Esophagus mucosa (tissue), 1 donor: ENCODE data around the gene DNTT. TPM values are rescaled to one million over a fixed set of nuclear protein-coding genes. Genes with fewer than 3 reads are reported as not detected.

Source experiments
- ATAC-seq: fragments of 200-7000 bp; cut with Tn5 transposase; one replicate; pipeline ENCODE4 v1.9.1; 2020
- total RNA-seq: library from RNA; stranded (reverse); gene quantifications from one replicate; pipeline ENCODE4 v1.2.4, GENCODE V29; 2023
- donor health status: DM: yes; HTN: yes; CAD: no.

Gene DNTT
- total RNA-seq, 1 donor from 2014 or later = not detected

- ATAC-seq = no peak
Observed at GRCh38 chr10:96346295-96346694, 42.1 kb downstream of the DNTT start.

GRCh38 chr10:96352027-96352426, 47.8 kb downstream of the DNTT start:
- ATAC-seq = no peak

DNA sequence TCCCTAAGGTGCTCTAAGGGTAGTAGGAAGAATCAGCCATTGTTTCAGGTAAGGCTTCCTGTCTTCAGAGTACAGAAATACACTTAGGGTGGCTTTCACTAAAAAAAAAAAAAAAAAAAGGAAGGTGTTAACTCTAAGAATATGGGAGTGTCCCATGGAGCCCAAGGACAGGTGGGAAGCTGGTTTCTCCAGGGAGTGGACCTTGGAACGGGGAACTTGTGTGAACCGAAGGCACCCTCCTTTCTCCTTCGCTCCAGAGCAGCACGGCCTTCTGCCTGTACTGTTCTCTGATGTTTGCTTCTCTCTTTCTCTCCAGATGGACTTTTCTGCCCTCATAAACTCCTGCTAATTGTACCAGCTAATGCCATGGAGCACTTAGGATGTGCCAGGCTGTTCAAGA, 48.3 kb downstream of the DNTT start:
- ATAC-seq = no peak

DNA sequence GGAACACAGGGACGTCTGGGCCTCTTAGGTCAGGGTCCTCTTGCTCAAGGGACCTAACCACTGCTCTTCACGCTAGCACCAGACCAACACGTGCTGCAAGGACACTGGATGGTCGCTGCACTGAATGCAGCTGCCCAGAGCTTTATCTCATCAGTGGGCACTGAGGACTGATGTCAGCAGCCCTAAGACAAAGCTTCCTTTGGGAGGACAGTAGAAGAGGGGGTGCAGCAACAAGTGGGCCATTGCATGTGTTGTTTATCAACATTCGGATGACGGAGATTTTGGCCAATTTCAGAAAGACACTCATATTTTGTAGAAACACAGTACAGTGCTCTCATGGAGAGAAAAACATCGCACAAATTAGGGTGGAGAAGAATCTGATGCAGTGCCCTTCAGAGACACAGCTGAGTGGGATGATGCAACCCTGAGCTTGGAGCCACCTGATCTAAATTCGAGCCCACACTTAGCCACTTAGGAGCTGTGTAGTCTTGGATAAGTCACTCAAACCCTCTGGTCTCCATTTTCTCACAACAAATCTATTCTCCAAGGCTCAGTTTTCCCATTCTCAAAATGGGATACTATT, 52.9 kb downstream of the DNTT start:
- ATAC-seq = no peak

DNA sequence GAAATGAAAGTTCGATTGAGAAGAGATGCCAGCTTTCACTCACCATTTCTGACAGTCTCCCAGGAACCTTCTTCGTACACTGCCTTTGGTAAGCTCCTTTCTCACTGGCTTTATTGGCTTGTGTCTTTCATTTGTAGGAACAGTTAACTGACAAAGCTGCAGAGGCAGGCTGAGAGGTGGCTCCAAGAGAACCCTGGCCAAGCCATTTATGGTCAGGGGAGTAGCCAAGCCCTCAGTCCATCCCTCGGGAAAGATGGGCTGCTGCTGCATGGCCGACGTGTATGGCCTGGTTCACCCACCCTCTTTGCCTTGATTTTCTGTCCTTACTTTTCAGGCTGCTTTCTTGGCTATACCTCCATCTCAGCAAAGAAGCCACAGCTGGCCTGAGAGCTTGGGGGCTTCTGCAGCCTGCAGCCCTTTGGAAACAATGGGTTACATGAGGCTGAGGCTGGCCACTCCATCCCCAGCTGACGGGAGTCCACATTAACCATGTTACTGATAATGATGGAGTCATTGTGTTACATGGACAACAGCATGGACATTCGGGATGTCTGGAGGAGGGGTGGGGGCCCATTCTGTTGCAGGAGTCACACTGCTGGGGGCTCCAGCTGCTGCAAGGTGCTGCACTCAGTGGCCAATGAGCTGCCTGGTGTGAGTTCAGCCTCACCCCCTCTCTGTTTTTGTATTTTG, 54.8 kb downstream of the DNTT start, which contains the start of gene OPALIN:
Gene OPALIN, minus strand, starts transcription at position 152 of the 690 bp plus-strand sequence. Its CDS starts 106 bp downstream, at position 46.
- ATAC-seq = no peak

DNA sequence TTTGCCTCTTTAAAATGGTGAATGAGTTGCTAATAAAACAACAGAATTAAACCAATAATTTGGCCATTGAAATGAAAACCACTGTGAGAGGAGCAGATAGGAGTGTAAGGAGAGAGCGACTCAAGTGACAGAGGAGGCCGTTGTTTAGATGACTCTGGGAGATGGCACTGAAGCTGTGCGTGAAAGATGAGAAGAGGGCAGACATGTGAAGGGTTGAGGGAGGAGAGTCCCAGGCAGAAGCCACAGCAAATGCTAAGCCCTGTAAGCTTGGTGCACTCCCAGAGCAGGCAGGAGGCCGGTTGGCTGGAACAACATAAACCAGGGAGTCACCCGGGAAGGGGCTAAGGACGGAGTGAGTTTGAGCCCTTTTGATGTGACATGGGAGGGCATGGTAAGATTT, 55.4 kb downstream of the DNTT start:
- ATAC-seq = no peak

DNA sequence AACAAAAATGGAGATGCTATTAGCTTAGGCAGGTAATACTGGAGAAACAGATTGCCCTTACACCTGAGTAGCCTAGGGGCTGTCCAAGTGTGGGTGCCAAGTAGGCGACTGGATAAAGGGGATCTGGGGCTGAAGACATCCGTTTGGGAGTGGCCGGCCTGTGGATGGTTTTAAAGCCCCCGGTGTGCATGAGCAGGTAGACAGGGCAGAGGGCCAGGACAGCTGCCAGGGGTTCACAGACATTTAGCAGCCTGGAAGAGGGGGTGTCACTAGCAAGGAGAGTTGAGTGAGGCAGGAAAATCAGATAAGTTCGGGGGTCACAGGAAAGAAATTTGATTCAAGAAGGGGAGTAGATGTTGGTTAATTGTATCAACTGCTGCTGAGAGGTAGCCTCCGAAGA, 56.1 kb downstream of the DNTT start:
- no peak for ATAC-seq

DNA sequence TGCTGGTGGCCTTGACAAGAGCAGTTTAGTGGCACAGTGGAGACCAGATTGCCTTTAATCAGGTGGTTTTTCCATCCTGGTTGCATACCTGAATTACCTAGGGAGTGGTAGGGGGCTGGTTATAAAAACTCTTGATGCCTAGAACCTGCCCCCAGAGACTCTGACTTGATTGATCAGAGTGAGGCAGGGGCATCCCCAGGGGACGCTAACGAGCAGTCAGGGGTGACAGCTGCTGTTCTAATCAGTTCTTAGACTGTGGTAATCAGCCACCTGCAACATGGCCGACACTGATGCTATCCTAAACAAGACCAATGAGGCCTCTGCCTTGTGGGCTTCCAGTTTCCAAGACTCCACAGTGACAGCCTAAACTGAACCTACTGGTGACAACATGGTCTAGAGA, 56.5 kb downstream of the DNTT start:
- ATAC-seq = no peak

- no peak for ATAC-seq
Observed at GRCh38 chr10:96365571-96365970, 61.3 kb downstream of the DNTT start.

- ATAC-seq = no peak
Observed at GRCh38 chr10:96366508-96366907, 62.3 kb downstream of the DNTT start.

GRCh38 chr10:96367470-96367869, 63.2 kb downstream of the DNTT start:
- ATAC-seq = no peak

DNA sequence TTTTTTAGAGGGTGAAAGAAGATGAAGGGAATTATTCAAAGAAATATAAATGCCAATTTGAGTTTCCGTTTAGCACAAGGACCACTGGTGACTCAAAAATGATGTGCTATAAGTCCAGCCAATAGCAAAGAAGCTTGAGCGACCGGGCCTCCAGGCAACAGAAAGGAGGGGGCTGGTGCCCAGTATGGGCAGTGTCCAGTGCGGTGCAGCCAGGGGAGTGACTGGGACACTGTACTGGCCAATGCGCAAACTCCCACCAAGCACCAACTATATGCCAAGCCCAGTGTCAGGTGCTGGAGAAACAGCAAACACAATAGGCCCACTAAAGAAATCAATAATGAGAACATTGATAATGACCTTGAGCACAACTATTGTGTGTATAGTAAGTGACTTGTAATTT, 64.7 kb downstream of the DNTT start:
- ATAC-seq = no peak

- peak; percentile 74 for ATAC-seq
Observed at GRCh38 chr10:96369890-96370583, 65.8 kb downstream of the DNTT start.

- no peak for ATAC-seq
Observed at GRCh38 chr10:96370584-96371157, 66.4 kb downstream of the DNTT start.

DNA sequence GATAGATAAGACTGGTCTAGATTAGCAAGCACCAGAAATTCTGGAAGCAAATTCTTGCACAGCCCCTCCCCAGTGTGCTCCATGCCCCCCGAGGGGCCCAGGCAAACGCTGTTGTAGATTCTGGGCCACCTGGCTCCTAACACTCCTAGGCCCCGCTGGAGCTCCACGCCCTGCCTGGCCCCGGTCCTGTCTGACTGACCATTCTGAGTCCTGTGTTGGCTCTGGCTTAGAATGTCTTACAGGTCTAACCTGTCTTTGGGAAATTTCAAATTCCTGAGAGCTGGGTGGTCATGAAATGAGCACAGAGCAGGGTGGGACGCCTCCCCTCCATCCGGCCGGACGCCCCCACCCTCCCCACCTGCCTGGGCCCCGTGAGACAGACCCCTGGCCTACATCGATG, 67.1 kb downstream of the DNTT start:
- no peak for ATAC-seq

GRCh38 chr10:96374004-96374403, 69.8 kb downstream of the DNTT start:
- ATAC-seq = no peak

- ATAC-seq = no peak
Observed at GRCh38 chr10:96374639-96374984, 70.4 kb downstream of the DNTT start.

- peak; percentile 89 for ATAC-seq
Observed at GRCh38 chr10:96374985-96375830, 71.0 kb downstream of the DNTT start.

- no peak for ATAC-seq
Observed at GRCh38 chr10:96376483-96376882, 72.2 kb downstream of the DNTT start.

GRCh38 chr10:96377816-96378294, 73.6 kb downstream of the DNTT start:
- ATAC-seq = peak; percentile 9

- ATAC-seq = no peak
Observed at GRCh38 chr10:96378741-96379140, 74.5 kb downstream of the DNTT start.

DNA sequence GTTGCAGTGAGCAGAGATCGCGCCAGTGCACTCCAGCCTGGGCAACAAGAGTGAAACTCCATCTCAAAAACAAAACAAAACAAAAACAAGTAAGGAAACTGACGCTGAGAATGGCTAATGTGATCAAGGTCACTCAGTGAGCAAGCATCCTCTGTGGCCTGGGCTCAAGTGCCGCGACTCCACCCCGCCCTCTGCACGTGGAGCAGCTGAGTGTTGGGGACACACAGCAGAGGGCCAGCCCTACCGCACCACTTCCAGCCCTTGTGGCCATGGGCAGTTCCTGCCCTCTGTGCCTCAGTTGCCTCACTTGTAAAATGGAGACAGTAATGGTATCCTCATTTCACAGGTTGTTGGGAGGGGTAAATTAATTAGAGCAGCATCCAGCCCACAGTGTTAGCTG, 75.5 kb downstream of the DNTT start:
- ATAC-seq = no peak

DNA sequence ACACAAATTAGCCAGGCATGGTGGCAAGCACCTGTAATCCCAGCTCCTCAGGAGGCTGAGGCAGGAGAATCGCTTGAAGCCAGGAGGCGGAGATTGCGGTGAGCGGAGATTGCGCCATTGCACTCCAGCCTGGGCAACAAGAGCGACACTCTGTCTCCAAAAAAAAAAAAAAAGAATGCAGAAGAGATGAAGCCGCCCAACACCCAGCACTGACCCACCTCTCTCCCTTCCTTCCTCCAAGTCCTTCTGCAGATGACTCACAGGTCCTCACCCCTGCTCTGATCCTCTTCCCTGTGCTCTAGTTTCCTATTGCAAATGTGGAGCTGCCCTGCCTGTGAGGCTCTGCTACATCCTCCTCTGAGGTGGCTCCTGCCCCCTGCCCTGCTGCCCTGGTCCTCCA, 76.6 kb downstream of the DNTT start:
- ATAC-seq = peak; percentile 37
